ENCODE measurements around the gene ACTR3C. TPM values are rescaled to one million over a fixed set of nuclear protein-coding genes. Genes with fewer than 3 reads are reported as not detected.

ACTR3C gene
- total and polyA plus RNA-seq, 2 of the 13 experiments (the other 11 are each of a cell fraction or from before 2014, with no cell fraction given) = 3.8 to 7.5 TPM

DNA sequence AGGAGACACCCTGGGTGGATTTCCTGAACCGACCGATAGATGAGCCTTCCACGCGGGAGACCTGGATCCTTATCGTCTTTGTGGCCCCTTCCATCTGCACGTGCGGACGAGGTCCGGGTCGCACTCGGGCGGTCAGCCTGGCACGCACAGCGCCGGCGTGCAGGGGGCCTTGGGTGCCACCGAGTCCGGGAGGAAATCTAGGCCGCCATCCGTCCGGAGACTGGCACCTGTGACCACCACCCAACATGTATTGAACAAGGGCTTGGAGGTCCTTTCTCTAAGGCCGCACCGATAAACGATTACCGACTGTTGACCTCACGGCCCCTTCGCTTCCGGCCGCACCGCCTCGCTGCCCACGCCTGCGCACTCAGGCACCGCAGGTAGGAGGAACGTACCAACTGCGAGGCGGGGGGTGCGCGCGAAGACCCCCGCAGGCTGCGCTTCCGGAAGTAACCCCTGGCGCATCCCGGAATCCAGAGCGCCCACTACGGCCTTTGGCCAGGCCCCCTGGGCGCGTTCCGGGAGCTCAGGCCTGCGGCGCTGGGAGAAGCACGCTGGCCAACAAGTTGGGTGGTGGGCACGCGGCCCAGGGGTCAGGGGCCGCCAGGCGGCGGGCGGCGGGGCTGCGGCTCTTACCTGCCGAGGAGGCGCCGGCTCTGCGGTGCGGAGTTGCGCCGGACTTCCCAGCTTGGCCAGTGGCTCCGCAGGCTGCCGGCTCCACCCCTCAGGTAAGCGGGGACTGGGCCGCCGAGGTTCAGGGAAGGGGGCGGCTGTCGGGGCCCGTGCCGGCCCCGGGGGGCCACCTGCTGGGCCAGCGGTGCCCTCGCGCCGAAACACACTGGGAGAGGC is at the start of gene ACTR3C, which contains the start of gene LRRC61 (continued):
- TF ChIP-seq JDP2 (CRISPR knock-in tag; IDR thresholded peaks at IDR 0.05; ENCODE audit: borderline replicate concordance) = no peak; the same call in 1 of the 2 replicates
- peak; percentile 84 for TF ChIP-seq ZNF891 (CRISPR knock-in tag; IDR thresholded peaks at IDR 0.05)
- no peak for TF ChIP-seq AHR (CRISPR knock-in tag; IDR thresholded peaks at IDR 0.05)
- no peak for TF ChIP-seq RBAK (CRISPR knock-in tag; IDR thresholded peaks at IDR 0.05)
- TF ChIP-seq ZNF101 (CRISPR knock-in tag; IDR thresholded peaks at IDR 0.05; ENCODE audit: borderline replicate concordance, low read depth) = no peak
- no peak for TF ChIP-seq ZNF207 (IDR thresholded peaks at IDR 0.05; ENCODE audit: borderline replicate concordance)
- no peak; the same call in 1 of the 2 replicates for TF ChIP-seq FOXM1 (CRISPR knock-in tag; IDR thresholded peaks at IDR 0.05)
- peak; percentile 58; the same call in 1 of the 2 replicates for TF ChIP-seq SAFB2 (CRISPR knock-in tag; IDR thresholded peaks at IDR 0.05; ENCODE audit: borderline replicate concordance, low read depth)
- TF ChIP-seq, protein P1, sequence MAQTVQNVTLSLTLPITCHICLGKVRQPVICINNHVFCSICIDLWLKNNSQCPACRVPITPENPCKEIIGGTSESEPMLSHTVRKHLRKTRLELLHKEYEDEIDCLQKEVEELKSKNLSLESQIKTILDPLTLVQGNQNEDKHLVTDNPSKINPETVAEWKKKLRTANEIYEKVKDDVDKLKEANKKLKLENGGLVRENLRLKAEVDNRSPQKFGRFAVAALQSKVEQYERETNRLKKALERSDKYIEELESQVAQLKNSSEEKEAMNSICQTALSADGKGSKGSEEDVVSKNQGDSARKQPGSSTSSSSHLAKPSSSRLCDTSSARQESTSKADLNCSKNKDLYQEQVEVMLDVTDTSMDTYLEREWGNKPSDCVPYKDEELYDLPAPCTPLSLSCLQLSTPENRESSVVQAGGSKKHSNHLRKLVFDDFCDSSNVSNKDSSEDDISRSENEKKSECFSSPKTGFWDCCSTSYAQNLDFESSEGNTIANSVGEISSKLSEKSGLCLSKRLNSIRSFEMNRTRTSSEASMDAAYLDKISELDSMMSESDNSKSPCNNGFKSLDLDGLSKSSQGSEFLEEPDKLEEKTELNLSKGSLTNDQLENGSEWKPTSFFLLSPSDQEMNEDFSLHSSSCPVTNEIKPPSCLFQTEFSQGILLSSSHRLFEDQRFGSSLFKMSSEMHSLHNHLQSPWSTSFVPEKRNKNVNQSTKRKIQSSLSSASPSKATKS (CRISPR knock-in tag; IDR thresholded peaks at IDR 0.05) = peak; percentile 69; the same call in 1 of the 2 replicates
- peak; percentile 56 for TF ChIP-seq IKZF4 (CRISPR knock-in tag; IDR thresholded peaks at IDR 0.05; ENCODE audit: borderline replicate concordance, low read depth, not compliant biosample characterization)
- TF ChIP-seq, protein P2, sequence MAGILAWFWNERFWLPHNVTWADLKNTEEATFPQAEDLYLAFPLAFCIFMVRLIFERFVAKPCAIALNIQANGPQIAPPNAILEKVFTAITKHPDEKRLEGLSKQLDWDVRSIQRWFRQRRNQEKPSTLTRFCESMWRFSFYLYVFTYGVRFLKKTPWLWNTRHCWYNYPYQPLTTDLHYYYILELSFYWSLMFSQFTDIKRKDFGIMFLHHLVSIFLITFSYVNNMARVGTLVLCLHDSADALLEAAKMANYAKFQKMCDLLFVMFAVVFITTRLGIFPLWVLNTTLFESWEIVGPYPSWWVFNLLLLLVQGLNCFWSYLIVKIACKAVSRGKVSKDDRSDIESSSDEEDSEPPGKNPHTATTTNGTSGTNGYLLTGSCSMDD (CRISPR knock-in tag; IDR thresholded peaks at IDR 0.05) = 0 out of 2 replicates have a peak, but pooled peaks have one; percentile 32
- peak; percentile 90 for TF ChIP-seq THAP11 (CRISPR knock-in tag; IDR thresholded peaks at IDR 0.05)
- TF ChIP-seq, protein P3, sequence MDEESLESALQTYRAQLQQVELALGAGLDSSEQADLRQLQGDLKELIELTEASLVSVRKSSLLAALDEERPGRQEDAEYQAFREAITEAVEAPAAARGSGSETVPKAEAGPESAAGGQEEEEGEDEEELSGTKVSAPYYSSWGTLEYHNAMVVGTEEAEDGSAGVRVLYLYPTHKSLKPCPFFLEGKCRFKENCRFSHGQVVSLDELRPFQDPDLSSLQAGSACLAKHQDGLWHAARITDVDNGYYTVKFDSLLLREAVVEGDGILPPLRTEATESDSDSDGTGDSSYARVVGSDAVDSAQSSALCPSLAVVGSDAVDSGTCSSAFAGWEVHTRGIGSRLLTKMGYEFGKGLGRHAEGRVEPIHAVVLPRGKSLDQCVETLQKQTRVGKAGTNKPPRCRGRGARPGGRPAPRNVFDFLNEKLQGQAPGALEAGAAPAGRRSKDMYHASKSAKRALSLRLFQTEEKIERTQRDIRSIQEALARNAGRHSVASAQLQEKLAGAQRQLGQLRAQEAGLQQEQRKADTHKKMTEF (CRISPR knock-in tag; IDR thresholded peaks at IDR 0.05) = peak; percentile 99
- TF ChIP-seq, protein P4, sequence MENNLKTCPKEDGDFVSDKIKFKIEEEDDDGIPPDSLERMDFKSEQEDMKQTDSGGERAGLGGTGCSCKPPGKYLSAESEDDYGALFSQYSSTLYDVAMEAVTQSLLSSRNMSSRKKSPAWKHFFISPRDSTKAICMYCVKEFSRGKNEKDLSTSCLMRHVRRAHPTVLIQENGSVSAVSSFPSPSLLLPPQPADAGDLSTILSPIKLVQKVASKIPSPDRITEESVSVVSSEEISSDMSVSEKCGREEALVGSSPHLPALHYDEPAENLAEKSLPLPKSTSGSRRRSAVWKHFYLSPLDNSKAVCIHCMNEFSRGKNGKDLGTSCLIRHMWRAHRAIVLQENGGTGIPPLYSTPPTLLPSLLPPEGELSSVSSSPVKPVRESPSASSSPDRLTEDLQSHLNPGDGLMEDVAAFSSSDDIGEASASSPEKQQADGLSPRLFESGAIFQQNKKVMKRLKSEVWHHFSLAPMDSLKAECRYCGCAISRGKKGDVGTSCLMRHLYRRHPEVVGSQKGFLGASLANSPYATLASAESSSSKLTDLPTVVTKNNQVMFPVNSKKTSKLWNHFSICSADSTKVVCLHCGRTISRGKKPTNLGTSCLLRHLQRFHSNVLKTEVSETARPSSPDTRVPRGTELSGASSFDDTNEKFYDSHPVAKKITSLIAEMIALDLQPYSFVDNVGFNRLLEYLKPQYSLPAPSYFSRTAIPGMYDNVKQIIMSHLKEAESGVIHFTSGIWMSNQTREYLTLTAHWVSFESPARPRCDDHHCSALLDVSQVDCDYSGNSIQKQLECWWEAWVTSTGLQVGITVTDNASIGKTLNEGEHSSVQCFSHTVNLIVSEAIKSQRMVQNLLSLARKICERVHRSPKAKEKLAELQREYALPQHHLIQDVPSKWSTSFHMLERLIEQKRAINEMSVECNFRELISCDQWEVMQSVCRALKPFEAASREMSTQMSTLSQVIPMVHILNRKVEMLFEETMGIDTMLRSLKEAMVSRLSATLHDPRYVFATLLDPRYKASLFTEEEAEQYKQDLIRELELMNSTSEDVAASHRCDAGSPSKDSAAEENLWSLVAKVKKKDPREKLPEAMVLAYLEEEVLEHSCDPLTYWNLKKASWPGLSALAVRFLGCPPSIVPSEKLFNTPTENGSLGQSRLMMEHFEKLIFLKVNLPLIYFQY (CRISPR knock-in tag; IDR thresholded peaks at IDR 0.05; ENCODE audit: borderline replicate concordance) = no peak; the same call in 1 of the 2 replicates
- TF ChIP-seq, protein P5, sequence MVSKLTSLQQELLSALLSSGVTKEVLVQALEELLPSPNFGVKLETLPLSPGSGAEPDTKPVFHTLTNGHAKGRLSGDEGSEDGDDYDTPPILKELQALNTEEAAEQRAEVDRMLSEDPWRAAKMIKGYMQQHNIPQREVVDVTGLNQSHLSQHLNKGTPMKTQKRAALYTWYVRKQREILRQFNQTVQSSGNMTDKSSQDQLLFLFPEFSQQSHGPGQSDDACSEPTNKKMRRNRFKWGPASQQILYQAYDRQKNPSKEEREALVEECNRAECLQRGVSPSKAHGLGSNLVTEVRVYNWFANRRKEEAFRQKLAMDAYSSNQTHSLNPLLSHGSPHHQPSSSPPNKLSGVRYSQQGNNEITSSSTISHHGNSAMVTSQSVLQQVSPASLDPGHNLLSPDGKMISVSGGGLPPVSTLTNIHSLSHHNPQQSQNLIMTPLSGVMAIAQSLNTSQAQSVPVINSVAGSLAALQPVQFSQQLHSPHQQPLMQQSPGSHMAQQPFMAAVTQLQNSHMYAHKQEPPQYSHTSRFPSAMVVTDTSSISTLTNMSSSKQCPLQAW (CRISPR knock-in tag; IDR thresholded peaks at IDR 0.05) = peak; percentile 82

All from HepG2 (cell line).